ENCODE measurements around the gene CENPK.

Gene CENPK

DNA sequence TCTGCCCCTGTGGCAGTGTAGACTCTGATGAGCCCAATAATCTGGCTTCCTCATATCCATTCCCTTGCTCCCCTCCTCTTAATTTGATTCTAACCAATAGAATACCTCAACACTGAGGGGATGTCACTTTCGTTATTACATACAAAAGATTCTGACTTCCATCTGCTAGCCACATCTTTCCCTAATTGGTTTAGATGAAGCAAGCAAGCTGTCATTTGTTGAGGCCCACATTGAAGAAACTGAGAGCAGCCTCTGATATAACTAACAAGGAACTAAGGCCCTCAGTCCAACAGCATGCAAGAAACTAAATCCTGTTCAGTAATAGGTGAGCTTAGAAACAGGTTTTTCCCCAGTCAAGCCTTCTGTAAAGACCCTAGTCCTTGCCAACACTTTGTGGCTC is 87.1 kb downstream of the CENPK start:
- TF ChIP-seq SIN3A (IDR thresholded peaks at IDR 0.05; ENCODE audit: borderline replicate concordance, insufficient read depth, low read length) (no peak), POLR2AphosphoS5 (IDR thresholded peaks at IDR 0.05; ENCODE audit: low read depth, low read length) (no peak), TAF1 (IDR thresholded peaks at IDR 0.05; ENCODE audit: borderline replicate concordance, insufficient read depth, low read length) (no peak), FOXP2 (optimal IDR thresholded peaks at IDR 0.05; ENCODE audit: borderline replicate concordance, extremely low read depth, extremely low read length, insufficient read depth) (no peak)
- TF ChIP-seq, protein P1, sequence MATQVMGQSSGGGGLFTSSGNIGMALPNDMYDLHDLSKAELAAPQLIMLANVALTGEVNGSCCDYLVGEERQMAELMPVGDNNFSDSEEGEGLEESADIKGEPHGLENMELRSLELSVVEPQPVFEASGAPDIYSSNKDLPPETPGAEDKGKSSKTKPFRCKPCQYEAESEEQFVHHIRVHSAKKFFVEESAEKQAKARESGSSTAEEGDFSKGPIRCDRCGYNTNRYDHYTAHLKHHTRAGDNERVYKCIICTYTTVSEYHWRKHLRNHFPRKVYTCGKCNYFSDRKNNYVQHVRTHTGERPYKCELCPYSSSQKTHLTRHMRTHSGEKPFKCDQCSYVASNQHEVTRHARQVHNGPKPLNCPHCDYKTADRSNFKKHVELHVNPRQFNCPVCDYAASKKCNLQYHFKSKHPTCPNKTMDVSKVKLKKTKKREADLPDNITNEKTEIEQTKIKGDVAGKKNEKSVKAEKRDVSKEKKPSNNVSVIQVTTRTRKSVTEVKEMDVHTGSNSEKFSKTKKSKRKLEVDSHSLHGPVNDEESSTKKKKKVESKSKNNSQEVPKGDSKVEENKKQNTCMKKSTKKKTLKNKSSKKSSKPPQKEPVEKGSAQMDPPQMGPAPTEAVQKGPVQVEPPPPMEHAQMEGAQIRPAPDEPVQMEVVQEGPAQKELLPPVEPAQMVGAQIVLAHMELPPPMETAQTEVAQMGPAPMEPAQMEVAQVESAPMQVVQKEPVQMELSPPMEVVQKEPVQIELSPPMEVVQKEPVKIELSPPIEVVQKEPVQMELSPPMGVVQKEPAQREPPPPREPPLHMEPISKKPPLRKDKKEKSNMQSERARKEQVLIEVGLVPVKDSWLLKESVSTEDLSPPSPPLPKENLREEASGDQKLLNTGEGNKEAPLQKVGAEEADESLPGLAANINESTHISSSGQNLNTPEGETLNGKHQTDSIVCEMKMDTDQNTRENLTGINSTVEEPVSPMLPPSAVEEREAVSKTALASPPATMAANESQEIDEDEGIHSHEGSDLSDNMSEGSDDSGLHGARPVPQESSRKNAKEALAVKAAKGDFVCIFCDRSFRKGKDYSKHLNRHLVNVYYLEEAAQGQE (IDR thresholded peaks at IDR 0.05; ENCODE audit: insufficient read depth in 1 of 2, low read depth in 2 of 2, low read length in 2 of 2), result no peak

DNA sequence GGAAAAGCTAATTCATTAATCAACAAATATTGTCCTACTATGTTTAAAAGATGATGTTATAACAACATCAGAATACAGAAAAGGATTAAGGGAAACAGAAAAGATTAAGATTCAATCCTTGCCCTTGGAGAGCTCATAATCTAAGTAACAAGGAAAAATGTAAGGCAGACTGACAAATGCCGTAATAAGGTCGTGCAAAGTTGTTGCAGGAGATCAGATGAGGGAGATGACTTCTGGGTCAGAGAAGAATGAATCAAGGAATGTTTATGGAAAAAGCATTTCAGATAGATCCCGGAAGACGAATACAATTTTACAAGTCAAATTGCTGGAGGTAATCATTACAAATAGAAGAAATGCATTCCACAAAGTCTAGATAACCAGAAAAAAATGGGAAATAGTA is 87.6 kb downstream of the CENPK start:
- TF ChIP-seq SIN3A (IDR thresholded peaks at IDR 0.05; ENCODE audit: borderline replicate concordance, insufficient read depth, low read length) (no peak), POLR2AphosphoS5 (IDR thresholded peaks at IDR 0.05; ENCODE audit: low read depth, low read length) (no peak), FOXP2 (optimal IDR thresholded peaks at IDR 0.05; ENCODE audit: borderline replicate concordance, extremely low read depth, extremely low read length, insufficient read depth) (no peak), TAF1 (IDR thresholded peaks at IDR 0.05; ENCODE audit: borderline replicate concordance, insufficient read depth, low read length) (no peak)
- TF ChIP-seq, protein P1 (IDR thresholded peaks at IDR 0.05; ENCODE audit: insufficient read depth in 1 of 2, low read depth in 2 of 2, low read length in 2 of 2), result no peak

DNA sequence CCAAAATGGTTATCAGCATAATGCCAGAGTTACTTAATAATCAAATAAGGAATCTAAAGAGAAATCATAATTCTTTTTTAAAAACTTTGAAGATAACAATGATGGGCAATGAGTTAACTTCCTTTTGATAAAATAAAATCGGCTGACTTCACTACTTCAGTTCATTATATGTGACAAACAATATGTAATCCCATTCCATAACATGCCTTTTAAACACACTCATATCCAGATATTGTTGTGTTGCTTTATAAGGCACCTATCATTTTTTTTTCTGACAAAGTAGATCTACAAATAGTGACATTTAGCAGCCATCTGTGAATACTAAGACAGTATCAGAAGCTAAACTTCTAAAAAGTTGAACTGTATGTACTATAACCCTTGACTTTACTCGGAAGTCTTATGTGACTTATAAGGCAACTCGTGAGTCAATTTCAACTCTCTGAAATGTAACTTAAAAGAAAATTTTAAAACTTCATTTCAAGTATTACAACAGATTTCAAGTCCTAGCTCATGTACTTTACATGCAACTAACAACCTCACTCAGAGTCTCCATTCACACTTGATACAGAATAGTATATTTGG is 88.7 kb downstream of the CENPK start:
- TF ChIP-seq, protein P1 (IDR thresholded peaks at IDR 0.05; ENCODE audit: insufficient read depth in 1 of 2, low read depth in 2 of 2, low read length in 2 of 2), result no peak
- TF ChIP-seq TAF1 (IDR thresholded peaks at IDR 0.05; ENCODE audit: borderline replicate concordance, insufficient read depth, low read length) (no peak), POLR2AphosphoS5 (IDR thresholded peaks at IDR 0.05; ENCODE audit: low read depth, low read length) (no peak), FOXP2 (optimal IDR thresholded peaks at IDR 0.05; ENCODE audit: borderline replicate concordance, extremely low read depth, extremely low read length, insufficient read depth) (no peak), SIN3A (IDR thresholded peaks at IDR 0.05; ENCODE audit: borderline replicate concordance, insufficient read depth, low read length) (no peak)

DNA sequence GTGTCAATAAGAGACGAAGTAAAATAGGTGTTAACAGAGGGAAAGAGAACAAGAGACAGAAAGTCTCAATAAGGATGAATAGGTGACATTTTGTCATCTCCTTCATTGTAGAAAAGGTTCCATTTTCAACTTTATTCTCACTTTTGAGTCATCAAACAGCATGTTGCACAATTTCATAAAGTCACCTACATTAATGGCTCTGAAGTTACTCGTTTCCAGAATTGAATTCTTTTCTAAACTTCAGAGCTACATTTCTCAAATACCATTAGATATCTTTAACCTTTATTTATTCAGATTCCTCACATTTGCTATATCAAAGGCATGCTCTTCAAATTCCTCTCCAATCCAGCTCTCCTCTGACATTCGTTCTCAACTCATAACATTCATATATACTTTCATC is 94.3 kb downstream of the CENPK start:
- TF ChIP-seq SIN3A (IDR thresholded peaks at IDR 0.05; ENCODE audit: borderline replicate concordance, insufficient read depth, low read length) (no peak), FOXP2 (optimal IDR thresholded peaks at IDR 0.05; ENCODE audit: borderline replicate concordance, extremely low read depth, extremely low read length, insufficient read depth) (no peak), TAF1 (IDR thresholded peaks at IDR 0.05; ENCODE audit: borderline replicate concordance, insufficient read depth, low read length) (no peak), POLR2AphosphoS5 (IDR thresholded peaks at IDR 0.05; ENCODE audit: low read depth, low read length) (no peak)
- TF ChIP-seq, protein P1 (IDR thresholded peaks at IDR 0.05; ENCODE audit: insufficient read depth in 1 of 2, low read depth in 2 of 2, low read length in 2 of 2), result no peak

Data from PFSK-1 (cell line).